ENCODE data around the gene PKLR.
"Not testable (repeated sequence)": the region's sequence is repeated elsewhere in the genome, so short reads cannot be mapped to it uniquely, and the experiment has no call there.

Gene PKLR

DNA sequence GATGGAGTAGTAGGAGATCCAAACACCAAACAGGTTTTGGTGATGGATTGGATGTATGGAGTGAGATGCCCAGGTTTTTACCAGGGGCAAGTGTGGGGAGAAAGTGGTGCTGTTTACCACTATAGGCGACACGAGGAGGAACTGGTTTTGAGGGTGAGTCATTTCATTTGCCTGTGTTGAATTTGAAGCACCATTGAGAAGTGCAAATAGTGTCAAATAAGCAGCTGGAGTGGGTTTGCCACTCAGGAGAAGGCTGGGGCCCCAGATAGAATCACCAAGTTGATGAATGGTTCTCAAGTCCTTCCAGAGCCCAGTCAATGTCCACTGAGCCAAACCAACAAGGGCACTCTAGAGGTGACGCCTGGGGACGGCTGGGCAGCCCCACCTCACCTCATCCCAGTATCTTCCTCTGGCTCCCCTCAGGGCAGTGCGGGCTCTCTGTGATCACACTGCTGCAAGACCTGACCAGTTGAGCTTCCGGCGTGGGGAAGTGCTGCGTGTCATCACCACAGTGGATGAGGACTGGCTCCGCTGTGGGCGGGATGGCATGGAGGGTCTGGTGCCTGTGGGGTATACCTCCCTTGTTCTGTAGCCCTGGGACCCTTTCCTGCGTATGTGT is 28.9 kb upstream of the PKLR start:
- H3K4me3 ChIP-seq (replicated peaks; ENCODE audit: insufficient read depth, low read length), result no peak overlapping the region
- H3K27ac ChIP-seq (replicated peaks), result no peak overlapping the region
- no peak for TF ChIP-seq SPI1 (IDR thresholded peaks at IDR 0.05; ENCODE audit: borderline replicate concordance, low read depth)
- TF ChIP-seq POLR2AphosphoS5 (IDR thresholded peaks at IDR 0.05; ENCODE audit: low read depth), result no peak
- no peaks in the 10 kb centered on the region for H3K27me3 ChIP-seq (ENCODE audit: insufficient read depth, poor library complexity, severe bottlenecking)
- DNase-seq (ENCODE audit: low read depth in 1 of 2, low spot score in 1 of 2), result no peak

- H3K4me3 ChIP-seq (replicated peaks; ENCODE audit: insufficient read depth, low read length); H3K27ac ChIP-seq (replicated peaks): not testable (repeated sequence)
Observed at GRCh38 chr1:155328856-155329255, 27.6 kb upstream of the PKLR start.

GRCh38 chr1:155327981-155328380 is 26.7 kb upstream of the PKLR start:
- DNase-seq (ENCODE audit: low read depth in 1 of 2, low spot score in 1 of 2), result no peak
- Histone ChIP-seq H3K4me3 (replicated peaks; ENCODE audit: insufficient read depth, low read length) (no peak overlapping the region), H3K27ac (replicated peaks) (no peak overlapping the region)

More at GRCh38 chr1:155328856-155329255, 27.6 kb upstream of the PKLR start:
- H3K27me3 ChIP-seq (ENCODE audit: insufficient read depth, poor library complexity, severe bottlenecking); DNase-seq (ENCODE audit: low read depth in 1 of 2, low spot score in 1 of 2): not testable (repeated sequence)

GRCh38 chr1:155326631-155327037 is 25.4 kb upstream of the PKLR start:
- no peak overlapping the region for H3K4me3 ChIP-seq (replicated peaks; ENCODE audit: insufficient read depth, low read length)
- DNase-seq (ENCODE audit: low read depth in 1 of 2, low spot score in 1 of 2), result no peak
- no peak overlapping the region for H3K27ac ChIP-seq (replicated peaks)
- H3K27me3 ChIP-seq (ENCODE audit: insufficient read depth, poor library complexity, severe bottlenecking), result no peaks in the 10 kb centered on the region
- TF ChIP-seq GABPA (IDR thresholded peaks at IDR 0.05; ENCODE audit: low read depth) (no peak), CTCF (IDR thresholded peaks at IDR 0.05; ENCODE audit: insufficient read depth, low read length) (no peak), SPI1 (IDR thresholded peaks at IDR 0.05; ENCODE audit: borderline replicate concordance, low read depth) (no peak), POLR2AphosphoS5 (IDR thresholded peaks at IDR 0.05; ENCODE audit: low read depth) (no peak)
- TF ChIP-seq, protein P1, sequence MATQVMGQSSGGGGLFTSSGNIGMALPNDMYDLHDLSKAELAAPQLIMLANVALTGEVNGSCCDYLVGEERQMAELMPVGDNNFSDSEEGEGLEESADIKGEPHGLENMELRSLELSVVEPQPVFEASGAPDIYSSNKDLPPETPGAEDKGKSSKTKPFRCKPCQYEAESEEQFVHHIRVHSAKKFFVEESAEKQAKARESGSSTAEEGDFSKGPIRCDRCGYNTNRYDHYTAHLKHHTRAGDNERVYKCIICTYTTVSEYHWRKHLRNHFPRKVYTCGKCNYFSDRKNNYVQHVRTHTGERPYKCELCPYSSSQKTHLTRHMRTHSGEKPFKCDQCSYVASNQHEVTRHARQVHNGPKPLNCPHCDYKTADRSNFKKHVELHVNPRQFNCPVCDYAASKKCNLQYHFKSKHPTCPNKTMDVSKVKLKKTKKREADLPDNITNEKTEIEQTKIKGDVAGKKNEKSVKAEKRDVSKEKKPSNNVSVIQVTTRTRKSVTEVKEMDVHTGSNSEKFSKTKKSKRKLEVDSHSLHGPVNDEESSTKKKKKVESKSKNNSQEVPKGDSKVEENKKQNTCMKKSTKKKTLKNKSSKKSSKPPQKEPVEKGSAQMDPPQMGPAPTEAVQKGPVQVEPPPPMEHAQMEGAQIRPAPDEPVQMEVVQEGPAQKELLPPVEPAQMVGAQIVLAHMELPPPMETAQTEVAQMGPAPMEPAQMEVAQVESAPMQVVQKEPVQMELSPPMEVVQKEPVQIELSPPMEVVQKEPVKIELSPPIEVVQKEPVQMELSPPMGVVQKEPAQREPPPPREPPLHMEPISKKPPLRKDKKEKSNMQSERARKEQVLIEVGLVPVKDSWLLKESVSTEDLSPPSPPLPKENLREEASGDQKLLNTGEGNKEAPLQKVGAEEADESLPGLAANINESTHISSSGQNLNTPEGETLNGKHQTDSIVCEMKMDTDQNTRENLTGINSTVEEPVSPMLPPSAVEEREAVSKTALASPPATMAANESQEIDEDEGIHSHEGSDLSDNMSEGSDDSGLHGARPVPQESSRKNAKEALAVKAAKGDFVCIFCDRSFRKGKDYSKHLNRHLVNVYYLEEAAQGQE (IDR thresholded peaks at IDR 0.05; ENCODE audit: insufficient replicate concordance, low read depth), result no peak

More at GRCh38 chr1:155327981-155328380, 26.7 kb upstream of the PKLR start:
- TF ChIP-seq POLR2AphosphoS5 (IDR thresholded peaks at IDR 0.05; ENCODE audit: low read depth), result no peak
- TF ChIP-seq, protein P1 (IDR thresholded peaks at IDR 0.05; ENCODE audit: insufficient replicate concordance, low read depth), result no peak
- no peak for TF ChIP-seq CTCF (IDR thresholded peaks at IDR 0.05; ENCODE audit: insufficient read depth, low read length)
- TF ChIP-seq SPI1 (IDR thresholded peaks at IDR 0.05; ENCODE audit: borderline replicate concordance, low read depth), result no peak
- no peak for TF ChIP-seq GABPA (IDR thresholded peaks at IDR 0.05; ENCODE audit: low read depth)
- no peaks in the 10 kb centered on the region for H3K27me3 ChIP-seq (ENCODE audit: insufficient read depth, poor library complexity, severe bottlenecking)

DNA sequence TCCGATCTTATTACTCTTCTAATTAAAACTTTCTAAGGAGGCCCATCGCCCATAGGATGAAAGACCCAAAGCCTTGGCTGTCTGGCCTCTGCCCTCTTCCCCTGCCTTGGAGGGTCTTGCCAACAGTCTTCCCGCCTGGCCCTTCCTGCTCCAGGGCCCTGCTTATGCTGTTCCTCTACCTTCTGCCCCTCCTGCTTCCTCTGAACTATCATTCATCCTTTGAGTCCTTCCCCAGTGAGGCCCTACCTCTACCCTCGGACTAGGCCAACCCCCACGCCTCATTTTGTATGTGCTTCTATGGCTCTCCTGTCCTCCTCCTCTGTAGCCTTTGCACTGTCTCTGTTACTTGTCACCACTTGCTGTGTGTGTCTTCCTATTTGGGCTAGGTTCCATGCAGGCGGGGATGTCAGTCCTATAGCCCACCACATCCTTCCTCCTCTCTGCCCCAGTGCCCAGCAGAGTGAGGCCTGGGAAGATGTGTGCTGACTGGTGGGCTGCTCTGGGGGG is 24.8 kb upstream of the PKLR start:
- H3K4me3 ChIP-seq (replicated peaks; ENCODE audit: insufficient read depth, low read length), result no peak overlapping the region
- H3K27ac ChIP-seq (replicated peaks), result no peak overlapping the region
- no peaks in the 10 kb centered on the region for H3K27me3 ChIP-seq (ENCODE audit: insufficient read depth, poor library complexity, severe bottlenecking)
- no peak for DNase-seq (ENCODE audit: low read depth in 1 of 2, low spot score in 1 of 2)
- no peak for TF ChIP-seq POLR2AphosphoS5 (IDR thresholded peaks at IDR 0.05; ENCODE audit: low read depth)
- TF ChIP-seq, protein P1 (IDR thresholded peaks at IDR 0.05; ENCODE audit: insufficient replicate concordance, low read depth), result no peak
- TF ChIP-seq SPI1 (IDR thresholded peaks at IDR 0.05; ENCODE audit: borderline replicate concordance, low read depth), result no peak
- no peak for TF ChIP-seq GABPA (IDR thresholded peaks at IDR 0.05; ENCODE audit: low read depth)
- TF ChIP-seq CTCF (IDR thresholded peaks at IDR 0.05; ENCODE audit: insufficient read depth, low read length), result no peak
